ENCODE measurements around the gene SEMA4D.

SEMA4D gene

GRCh38 chr9:89536145-89536574, 38.2 kb upstream of the SEMA4D start:
- H3K4me3 ChIP-seq (replicated peaks; ENCODE audit: insufficient read depth, low read length), result no peak overlapping the region
- peak in 1 of 2 experiments; percentile 71 for DNase-seq (ENCODE audit: low read depth in 1 of 2, low spot score in 1 of 2)
- peak overlapping the region; percentile 85 for H3K27ac ChIP-seq (replicated peaks)
- TF ChIP-seq CTCF (IDR thresholded peaks at IDR 0.05; ENCODE audit: insufficient read depth, low read length), result no peak
- peak; percentile 71 for TF ChIP-seq SPI1 (IDR thresholded peaks at IDR 0.05; ENCODE audit: borderline replicate concordance, low read depth)
- no peaks in the 10 kb centered on the region for H3K27me3 ChIP-seq (ENCODE audit: insufficient read depth, poor library complexity, severe bottlenecking)

DNA sequence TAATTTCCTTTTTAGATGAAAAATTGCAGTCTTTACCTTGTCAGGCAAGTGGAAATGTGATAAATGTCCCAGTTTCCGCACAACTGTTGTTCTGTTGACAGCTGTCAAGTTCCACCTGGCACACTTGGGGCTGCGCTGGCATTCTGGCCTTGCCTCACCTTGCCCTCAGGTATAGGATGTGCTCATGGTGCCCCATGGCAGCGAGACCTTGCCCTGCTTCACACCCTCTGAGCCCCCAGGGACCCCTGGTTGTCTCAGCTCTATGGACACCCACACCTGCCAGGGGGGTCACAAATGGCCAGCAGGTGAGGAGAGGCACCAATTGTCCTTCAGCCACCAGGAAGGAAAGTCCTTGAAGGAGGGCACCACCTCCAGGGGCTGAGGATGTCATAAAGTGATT, 37.5 kb upstream of the SEMA4D start:
- no peak for DNase-seq (ENCODE audit: low read depth in 1 of 2, low spot score in 1 of 2)
- Histone ChIP-seq H3K27ac (replicated peaks) (peak overlapping the region; percentile 85), H3K4me3 (replicated peaks; ENCODE audit: insufficient read depth, low read length) (no peak overlapping the region), H3K27me3 (ENCODE audit: insufficient read depth, poor library complexity, severe bottlenecking) (no peaks in the 10 kb centered on the region)
- no peak for TF ChIP-seq POLR2AphosphoS5 (IDR thresholded peaks at IDR 0.05; ENCODE audit: low read depth)
- TF ChIP-seq SPI1 (IDR thresholded peaks at IDR 0.05; ENCODE audit: borderline replicate concordance, low read depth), result no peak
- no peak for TF ChIP-seq GABPA (IDR thresholded peaks at IDR 0.05; ENCODE audit: low read depth)
- no peak for TF ChIP-seq CTCF (IDR thresholded peaks at IDR 0.05; ENCODE audit: insufficient read depth, low read length)
- TF ChIP-seq, protein P1, sequence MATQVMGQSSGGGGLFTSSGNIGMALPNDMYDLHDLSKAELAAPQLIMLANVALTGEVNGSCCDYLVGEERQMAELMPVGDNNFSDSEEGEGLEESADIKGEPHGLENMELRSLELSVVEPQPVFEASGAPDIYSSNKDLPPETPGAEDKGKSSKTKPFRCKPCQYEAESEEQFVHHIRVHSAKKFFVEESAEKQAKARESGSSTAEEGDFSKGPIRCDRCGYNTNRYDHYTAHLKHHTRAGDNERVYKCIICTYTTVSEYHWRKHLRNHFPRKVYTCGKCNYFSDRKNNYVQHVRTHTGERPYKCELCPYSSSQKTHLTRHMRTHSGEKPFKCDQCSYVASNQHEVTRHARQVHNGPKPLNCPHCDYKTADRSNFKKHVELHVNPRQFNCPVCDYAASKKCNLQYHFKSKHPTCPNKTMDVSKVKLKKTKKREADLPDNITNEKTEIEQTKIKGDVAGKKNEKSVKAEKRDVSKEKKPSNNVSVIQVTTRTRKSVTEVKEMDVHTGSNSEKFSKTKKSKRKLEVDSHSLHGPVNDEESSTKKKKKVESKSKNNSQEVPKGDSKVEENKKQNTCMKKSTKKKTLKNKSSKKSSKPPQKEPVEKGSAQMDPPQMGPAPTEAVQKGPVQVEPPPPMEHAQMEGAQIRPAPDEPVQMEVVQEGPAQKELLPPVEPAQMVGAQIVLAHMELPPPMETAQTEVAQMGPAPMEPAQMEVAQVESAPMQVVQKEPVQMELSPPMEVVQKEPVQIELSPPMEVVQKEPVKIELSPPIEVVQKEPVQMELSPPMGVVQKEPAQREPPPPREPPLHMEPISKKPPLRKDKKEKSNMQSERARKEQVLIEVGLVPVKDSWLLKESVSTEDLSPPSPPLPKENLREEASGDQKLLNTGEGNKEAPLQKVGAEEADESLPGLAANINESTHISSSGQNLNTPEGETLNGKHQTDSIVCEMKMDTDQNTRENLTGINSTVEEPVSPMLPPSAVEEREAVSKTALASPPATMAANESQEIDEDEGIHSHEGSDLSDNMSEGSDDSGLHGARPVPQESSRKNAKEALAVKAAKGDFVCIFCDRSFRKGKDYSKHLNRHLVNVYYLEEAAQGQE (IDR thresholded peaks at IDR 0.05; ENCODE audit: insufficient replicate concordance, low read depth), result no peak

GRCh38 chr9:89534515-89535287, 36.8 kb upstream of the SEMA4D start:
- no peak overlapping the region for H3K4me3 ChIP-seq (replicated peaks; ENCODE audit: insufficient read depth, low read length)
- H3K27me3 ChIP-seq (ENCODE audit: insufficient read depth, poor library complexity, severe bottlenecking), result no peaks in the 10 kb centered on the region
- no peak for DNase-seq (ENCODE audit: low read depth in 1 of 2, low spot score in 1 of 2)
- peak overlapping the region; percentile 85 for H3K27ac ChIP-seq (replicated peaks)
- TF ChIP-seq SPI1 (IDR thresholded peaks at IDR 0.05; ENCODE audit: borderline replicate concordance, low read depth) (no peak), POLR2AphosphoS5 (IDR thresholded peaks at IDR 0.05; ENCODE audit: low read depth) (no peak), CTCF (IDR thresholded peaks at IDR 0.05; ENCODE audit: insufficient read depth, low read length) (no peak), GABPA (IDR thresholded peaks at IDR 0.05; ENCODE audit: low read depth) (no peak)
- TF ChIP-seq, protein P1 (IDR thresholded peaks at IDR 0.05; ENCODE audit: insufficient replicate concordance, low read depth), result no peak

All from HL-60 (cell line).